Suprapubic skin (tissue), 4 donors: ENCODE measurements around the gene MMP1.

Experiments
- POLR2A ChIP-seq, 2 donors: fragments of 450-650 bp; IDR thresholded peaks; one replicate each; pipeline ENCODE4 v1.6.1; 2017; ENCODE audit warnings: antibody characterized with exemption in 2 of 2, mild to moderate bottlenecking in 2 of 2, moderate library complexity in 2 of 2
- POLR2AphosphoS5 ChIP-seq, 3 donors: sonication (generic); formaldehyde crosslinking; IDR thresholded peaks; one replicate each; pipeline ENCODE4 v1.6.1; 2017; ENCODE audit warnings: antibody characterized with exemption in 3 of 3
- TF ChIP-seq, protein P1 (sequence below), 2 donors: fragments of 200-600 bp in 1 of 2; fragments of 450-650 bp in 1 of 2; sonication (generic) in 1 of 2; IDR thresholded peaks; one replicate each; pipeline ENCODE4 v1.5.1; 2016 to 2019; ENCODE audit warnings: antibody characterized with exemption in 2 of 2, mild to moderate bottlenecking in 1 of 2, moderate library complexity in 1 of 2

DNA sequence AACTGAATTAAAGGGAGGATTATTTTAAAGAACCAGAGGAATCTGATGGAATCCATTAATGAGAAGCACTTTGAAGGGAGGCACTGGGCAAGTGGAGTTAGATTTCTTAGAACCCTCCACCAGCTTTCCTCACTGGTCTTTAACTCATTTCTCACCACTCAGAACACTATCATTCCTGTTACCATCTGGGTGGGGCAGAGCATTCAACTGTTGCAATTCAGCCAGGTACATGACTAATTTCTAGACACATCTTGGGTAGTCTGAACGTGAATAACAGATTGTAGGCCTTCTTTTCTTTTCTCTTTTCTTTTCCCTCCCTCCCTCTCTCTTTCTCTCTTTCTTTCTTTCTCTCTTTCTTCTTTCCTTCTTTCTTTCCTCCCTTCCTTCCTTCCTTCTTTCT, 15.5 kb upstream of the MMP1 start:
- TF ChIP-seq, protein P1, sequence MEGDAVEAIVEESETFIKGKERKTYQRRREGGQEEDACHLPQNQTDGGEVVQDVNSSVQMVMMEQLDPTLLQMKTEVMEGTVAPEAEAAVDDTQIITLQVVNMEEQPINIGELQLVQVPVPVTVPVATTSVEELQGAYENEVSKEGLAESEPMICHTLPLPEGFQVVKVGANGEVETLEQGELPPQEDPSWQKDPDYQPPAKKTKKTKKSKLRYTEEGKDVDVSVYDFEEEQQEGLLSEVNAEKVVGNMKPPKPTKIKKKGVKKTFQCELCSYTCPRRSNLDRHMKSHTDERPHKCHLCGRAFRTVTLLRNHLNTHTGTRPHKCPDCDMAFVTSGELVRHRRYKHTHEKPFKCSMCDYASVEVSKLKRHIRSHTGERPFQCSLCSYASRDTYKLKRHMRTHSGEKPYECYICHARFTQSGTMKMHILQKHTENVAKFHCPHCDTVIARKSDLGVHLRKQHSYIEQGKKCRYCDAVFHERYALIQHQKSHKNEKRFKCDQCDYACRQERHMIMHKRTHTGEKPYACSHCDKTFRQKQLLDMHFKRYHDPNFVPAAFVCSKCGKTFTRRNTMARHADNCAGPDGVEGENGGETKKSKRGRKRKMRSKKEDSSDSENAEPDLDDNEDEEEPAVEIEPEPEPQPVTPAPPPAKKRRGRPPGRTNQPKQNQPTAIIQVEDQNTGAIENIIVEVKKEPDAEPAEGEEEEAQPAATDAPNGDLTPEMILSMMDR (IDR thresholded peaks at IDR 0.05): no peak
- TF ChIP-seq POLR2A (IDR thresholded peaks at IDR 0.05) (no peak), POLR2AphosphoS5 (IDR thresholded peaks at IDR 0.05) (no peak)
